ENCODE data around the gene DGKB.
"Not testable (repeated sequence)": the region's sequence is repeated elsewhere in the genome, so short reads cannot be mapped to it uniquely, and the experiment has no call there.

DGKB gene

DNA sequence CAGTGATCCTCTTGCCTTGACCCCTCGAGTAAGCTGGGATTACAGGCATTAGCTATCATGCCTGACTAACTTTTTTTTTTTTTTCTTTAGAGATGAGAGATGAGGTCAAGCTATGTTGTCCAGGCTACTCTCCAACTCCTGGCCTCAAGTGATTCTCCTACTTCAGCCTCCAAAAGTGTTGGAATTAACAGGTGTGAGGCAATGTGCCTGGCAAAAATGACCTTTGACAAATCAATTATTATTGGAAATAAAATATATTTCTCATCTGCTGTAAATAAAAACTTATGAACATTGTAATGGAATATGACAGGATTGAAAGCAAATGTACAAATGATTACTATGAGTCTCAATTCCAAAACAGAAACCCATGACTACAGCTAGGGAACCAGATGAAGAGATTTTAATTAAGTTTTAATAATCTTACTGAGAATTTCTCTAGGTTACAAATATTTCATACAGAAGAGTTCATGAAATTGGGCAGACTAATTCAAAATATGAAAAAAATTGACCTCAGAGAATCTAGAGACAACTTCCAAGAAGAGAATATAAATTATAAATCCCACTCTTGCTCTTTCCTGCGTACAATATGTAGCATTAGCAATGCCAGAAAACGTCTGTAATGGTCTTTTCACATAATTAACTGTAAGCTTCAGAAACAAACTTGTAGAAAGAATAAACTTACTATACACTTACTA lies 414.7 kb downstream of the DGKB start:
- no peak for DNase-seq (ENCODE audit: extremely low read depth in 1 of 2, low read depth in 1 of 2)

DNA sequence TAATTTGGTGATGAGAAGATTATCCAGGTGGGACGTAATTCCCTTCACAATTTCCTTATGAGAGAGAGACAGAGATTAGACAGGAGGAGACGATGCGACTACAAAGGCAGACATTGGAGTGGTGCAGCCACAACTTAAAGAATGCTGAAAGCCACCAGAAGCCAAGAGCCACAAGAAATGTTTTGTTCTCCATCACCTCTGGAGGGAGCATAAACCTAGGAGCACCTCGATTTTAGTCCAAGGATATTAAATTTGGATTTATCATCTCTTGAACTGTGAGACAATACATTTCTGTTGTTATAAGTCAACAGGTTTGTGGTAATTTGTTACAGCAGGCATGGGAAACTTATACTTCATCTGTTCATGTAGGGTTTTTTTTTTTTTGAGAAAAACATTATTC lies 418.9 kb downstream of the DGKB start:
- DNase-seq (ENCODE audit: extremely low read depth in 1 of 2, low read depth in 1 of 2) = no peak

DNA sequence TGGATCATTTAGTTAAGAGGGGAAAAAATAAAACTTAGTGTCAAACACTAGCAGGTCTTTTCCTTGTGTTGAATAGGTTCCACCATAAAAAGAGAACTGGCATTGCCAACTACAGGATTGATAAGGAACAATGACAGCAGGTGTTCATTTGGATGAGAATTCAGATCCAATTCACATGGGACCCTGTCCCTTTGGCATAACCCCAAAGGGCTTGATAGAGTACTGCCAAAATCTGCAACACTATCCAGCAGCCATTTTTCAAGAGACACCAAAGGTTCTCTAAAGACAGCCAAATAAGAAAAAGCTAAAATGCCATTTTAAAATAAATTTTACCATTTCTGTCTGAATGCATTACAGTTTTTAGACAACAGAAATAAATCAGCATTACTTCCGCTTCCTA lies 422.3 kb downstream of the DGKB start:
- DNase-seq (ENCODE audit: extremely low read depth in 1 of 2, low read depth in 1 of 2) = no peak

DNA sequence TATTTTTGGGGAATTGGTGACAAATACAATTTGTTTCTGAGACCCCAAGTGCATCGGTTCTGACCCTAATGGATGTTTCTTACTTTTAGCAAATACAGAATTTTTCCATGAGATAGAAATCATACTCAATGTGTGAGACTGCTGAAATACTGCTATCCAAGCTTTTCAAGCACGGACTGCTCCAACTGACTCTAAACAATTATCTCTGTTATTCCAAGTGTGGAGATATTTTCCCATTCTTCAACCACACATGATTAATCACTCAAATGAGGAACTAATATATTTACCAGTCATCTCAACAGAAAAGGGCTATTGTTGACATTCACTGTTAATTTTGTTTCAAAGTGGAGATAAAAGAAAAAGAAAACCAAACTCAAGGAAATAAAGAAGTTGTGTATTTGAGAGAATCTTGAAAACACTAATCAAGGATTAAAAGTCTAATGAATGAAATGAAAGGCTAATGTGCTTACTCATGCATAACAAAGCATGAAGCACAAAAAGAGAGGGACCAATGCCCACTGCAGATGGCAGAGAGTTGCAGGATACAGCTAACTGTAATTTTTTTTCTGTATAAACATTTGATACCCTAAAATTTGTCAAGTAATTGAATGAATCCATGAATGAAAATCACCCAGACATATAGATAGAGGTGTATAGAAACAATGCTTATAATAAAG lies 423.6 kb downstream of the DGKB start:
- no peak for DNase-seq (ENCODE audit: extremely low read depth in 1 of 2, low read depth in 1 of 2)

DNA sequence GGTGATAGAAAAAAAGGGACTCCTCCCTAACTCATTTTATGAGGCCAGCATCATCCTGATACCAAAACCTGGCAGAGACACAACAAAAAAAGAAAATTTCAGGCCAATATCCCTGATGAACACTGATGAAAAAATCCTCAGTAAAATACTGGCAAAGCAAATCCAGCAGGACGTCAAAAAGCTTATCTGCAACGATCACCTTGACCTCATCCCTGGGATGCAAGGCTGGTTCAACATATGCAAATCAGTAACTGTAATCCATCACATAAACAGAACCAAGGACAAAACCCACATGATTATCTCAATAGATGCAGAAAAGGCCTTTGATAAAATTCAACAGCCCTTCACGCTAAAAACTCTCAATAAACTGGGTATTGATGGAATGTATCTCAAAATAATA lies 440.8 kb downstream of the DGKB start:
- DNase-seq (ENCODE audit: extremely low read depth in 1 of 2, low read depth in 1 of 2) = not testable (repeated sequence)

DNA sequence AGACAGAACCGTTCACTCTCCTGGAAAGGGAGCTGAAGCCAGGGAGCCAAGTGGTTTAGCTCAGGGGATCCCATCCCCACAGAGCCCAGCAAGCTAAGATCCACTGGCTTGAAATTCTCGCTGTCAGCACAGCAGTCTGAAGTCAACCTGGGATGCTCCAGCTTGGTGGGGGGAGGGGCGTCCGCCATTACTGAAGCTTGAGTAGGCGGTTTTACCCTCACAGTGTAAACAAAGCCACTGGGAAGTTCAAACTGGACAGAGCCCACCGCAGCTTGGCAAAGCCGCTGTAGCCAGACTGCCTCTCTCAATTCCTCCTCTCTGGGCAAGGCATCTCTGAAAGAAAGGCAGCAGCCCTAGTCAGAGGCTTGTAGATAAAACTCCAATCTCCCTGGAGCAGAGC lies 443.7 kb downstream of the DGKB start:
- not testable (repeated sequence) for DNase-seq (ENCODE audit: extremely low read depth in 1 of 2, low read depth in 1 of 2)

DNA sequence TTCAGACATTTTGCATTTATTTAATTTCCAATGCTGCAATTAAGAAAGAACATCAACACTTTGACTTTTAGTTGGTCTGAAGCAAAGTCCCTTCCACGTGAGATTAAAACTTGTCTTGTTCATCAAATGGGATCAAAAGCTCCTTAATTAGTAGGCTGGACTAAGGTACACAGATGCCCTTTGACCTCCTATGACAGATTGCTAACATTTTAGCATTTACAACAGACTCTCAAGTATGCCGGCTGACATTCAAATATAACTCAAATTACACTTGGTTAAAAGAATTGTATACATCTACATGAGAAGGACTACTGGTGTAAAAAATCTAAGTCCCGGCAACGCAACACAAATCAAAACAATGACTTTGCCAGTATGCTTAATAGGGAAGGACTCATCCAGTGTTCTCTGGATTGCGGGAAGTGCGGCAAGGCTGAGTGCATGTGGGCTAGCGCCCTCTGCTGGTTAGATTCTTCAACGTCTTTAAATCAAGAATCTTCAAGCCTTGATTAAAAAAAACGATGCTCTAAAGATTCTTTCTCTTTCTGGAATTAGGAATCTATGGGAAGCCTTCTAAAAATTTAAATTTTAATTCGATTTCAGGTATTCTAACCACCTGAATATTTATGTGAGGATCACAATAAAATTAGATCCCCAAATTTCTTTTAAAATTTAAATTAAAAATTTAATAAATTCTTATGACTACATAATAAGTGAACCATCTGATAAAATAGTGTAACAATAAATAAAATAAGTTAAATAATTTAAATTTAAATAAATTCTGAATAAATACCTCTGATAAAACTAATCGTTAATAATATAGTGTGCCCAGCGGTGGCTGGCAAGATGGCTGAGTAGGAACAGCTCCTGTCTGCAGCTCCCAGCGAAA lies 444.7 kb downstream of the DGKB start:
- DNase-seq (ENCODE audit: extremely low read depth in 1 of 2, low read depth in 1 of 2) = peak in 1 of 2 donors; percentile 1

DNA sequence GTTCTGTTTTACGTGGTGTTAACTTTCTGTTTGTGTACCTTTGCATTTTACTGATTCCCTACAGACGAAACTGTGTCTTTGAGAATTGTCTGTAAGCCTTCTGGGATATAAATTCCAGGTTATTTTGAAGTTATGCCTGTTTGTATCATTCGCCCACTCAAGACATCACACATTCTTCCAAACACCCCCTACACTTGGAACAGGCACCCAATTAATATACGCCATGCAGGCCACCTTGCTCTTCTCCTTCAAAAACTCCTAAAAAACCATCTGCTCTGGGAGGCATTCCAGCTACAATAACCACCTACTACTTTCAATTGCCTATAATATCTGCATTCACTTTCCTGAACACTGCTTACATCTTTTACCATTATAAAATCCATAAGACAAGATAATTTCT lies 453.3 kb downstream of the DGKB start:
- DNase-seq (ENCODE audit: extremely low read depth in 1 of 2, low read depth in 1 of 2) = no peak

DNA sequence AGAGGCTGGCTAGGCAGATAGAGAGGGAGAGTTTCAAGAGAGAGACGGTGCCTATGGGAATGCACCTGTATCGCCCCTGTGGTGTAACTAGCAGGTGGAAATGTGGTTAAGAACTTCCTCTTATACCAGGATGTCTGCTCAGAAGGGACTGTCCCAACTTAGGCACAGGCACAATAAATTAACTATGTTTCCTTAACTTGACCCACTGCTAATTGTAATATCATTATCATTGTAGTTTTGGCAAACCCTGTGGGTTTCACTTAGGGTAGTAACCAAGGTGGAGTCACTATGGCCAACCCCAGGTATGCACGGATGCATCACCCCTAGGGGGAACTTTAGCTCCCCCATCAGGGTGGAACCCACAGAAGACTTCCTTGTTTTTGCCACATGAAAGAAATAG lies 455.7 kb downstream of the DGKB start:
- DNase-seq (ENCODE audit: extremely low read depth in 1 of 2, low read depth in 1 of 2) = no peak

DNA sequence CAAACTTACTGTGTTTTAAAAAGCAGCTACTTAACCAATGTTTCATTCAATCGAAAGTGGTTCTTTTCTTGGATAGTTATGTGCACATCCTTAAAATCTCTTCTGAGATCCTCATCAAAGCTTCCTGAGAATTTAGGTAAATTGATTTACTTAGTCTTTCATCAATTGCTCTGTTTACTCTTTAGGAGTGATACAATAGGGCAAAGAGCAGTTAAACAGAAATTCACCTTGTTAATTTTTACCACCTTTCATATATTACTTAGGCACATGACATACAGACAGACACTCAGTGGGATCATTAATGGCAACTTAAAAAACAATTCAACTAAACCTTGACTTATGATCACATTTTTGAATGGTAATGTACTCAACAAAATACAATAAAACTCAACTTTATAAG lies 456.3 kb downstream of the DGKB start:
- DNase-seq (ENCODE audit: extremely low read depth in 1 of 2, low read depth in 1 of 2) = no peak

DNA sequence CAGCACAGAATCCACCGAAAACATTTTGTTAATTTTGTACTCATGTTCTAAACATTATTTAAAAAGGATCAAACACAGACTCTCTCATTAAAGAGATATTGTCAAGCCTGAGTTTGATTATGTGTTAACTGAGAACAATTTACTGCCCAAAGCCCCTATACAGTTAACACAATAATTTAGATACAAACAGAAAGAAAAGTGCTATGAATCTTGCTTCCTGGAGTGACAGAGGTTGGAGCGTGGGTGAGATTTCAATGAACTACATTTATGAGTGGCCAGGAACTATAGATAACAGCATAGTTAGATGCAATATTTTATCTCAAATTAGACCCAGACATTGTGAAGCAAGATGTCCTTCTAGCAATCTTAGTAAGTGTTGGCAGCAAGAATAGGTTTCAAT lies 464.2 kb downstream of the DGKB start:
- no peak for DNase-seq (ENCODE audit: extremely low read depth in 1 of 2, low read depth in 1 of 2)

DNA sequence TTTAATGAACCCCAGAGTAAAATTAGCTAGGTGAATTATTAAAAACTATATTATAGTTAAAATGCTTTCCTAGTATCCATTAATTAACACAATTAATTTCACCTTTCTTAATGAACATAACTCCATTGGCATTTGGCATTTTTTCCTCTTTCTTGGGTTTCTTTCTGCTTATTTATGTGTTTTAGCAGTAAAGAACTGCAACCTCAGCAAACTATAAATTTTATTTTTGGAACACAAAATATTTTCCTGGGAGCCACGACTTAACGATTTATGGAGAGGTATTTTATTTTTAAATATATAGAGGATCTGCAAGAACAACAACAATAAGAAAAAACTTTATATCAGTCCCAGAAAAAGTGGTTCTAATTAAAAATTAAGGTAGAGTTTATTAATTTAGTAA lies 465.7 kb downstream of the DGKB start:
- no peak for DNase-seq (ENCODE audit: extremely low read depth in 1 of 2, low read depth in 1 of 2)

DNA sequence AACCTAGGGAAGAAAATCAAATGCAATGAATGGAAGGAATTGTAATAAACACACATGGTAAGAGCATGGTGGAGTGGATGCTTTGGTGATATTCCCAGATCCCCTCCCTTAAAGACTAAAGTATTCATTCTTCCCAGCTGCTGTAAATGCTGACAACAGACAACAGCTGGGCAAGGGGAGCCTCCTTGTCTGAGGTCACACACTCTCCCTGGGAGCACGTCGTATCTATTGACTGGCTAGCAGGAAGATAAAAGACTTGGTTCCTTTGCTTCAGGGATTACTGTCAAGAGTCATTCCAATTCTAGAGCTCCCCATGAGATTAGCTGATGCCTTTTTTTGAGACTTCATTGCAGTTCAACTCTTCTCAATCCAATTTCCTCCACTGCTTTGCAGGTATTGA lies 469.6 kb downstream of the DGKB start:
- no peak for DNase-seq (ENCODE audit: extremely low read depth in 1 of 2, low read depth in 1 of 2)

DNA sequence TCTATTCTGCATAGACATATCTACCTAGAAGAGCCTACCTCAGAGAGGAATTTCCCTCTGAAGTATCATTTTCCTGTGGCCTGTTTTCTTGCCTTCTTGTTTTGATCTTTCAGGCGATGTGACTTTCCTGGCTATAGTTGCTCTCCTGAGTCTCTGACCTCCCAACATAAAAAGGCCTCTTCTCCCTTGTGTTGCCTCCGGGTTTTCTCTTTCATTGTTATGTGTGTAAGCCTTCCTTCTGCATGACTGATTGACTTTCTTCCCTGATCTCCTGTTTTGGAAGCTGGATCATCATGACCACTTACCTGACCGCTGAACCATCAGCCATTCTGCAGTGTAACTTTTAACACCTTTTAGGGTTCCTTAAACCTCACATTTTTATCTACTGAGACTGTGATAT lies 471.6 kb downstream of the DGKB start:
- DNase-seq (ENCODE audit: extremely low read depth in 1 of 2, low read depth in 1 of 2) = no peak

DNA sequence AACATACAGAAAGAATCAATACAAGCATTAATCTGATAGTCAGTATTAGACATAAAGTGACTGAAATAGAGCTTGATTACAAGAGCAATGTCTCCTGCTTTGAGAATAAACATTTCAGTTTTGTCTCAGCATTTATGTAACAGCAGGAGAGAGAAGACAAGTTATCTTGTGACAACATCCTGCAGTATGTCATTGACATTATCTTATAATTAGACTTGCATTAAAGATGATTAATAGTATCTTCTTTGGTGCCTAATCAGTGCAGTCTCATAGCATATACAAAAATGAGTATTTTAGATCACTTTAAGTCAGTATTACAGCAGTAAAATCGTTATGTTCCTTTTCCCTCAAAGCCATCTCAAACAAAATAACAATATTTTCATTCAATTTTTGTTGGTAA lies 477.0 kb downstream of the DGKB start:
- DNase-seq (ENCODE audit: extremely low read depth in 1 of 2, low read depth in 1 of 2) = no peak

DNA sequence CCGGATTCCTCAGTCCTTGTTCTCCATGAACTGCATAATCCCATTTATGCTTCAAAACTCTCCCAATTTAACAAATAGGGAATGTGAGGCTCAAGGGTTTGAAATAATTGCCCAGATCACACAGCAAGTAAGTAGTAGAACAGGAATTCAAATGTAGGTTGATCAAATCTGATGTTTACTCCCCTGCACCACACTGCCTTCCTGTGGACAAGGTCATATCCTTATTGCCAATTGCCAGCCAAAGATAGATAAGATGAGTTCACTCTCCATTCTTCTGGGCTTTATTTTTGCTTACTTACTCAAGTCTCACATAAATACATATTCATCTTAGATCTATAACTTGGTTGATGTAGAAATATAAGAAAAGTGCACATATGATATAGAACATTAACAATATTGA lies 477.9 kb downstream of the DGKB start:
- DNase-seq (ENCODE audit: extremely low read depth in 1 of 2, low read depth in 1 of 2) = no peak

DNA sequence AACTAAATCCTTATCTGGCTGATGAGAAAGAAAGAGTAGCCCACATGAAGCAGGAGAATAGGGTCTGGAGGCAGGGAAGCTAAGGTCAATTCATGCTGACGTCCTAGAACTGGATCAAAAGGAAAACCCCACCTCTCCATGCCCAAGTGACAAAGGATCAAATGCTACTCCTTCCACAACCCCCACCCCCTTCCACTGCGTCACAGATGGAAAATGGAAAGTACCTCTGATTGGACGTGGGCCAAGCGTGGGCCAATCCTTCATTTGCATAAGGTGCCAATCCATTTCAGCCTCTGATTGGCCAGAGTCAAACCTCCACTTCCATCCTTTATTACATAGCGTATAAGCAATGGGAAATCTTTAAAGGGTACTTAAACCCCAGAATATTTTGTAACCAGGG lies 481.8 kb downstream of the DGKB start:
- no peak for DNase-seq (ENCODE audit: extremely low read depth in 1 of 2, low read depth in 1 of 2)

DNA sequence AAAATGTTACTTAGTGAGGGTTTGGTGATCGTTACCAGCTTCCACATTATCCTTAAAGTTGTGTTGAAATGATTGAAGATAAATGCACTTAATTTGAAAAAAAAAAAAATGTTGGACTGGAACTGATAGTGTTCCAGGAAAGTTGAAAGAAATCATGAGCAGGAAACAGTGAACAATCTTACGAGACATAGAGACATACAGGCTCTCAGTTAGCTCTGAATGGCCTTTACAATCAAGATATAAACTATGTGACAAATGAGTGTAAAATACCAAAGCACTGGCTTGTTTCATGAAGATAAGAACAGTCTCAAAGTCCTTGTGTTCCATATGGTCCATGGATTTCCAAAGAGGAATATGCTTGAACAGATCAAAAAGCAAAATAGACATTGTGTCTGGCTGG lies 483.0 kb downstream of the DGKB start:
- DNase-seq (ENCODE audit: extremely low read depth in 1 of 2, low read depth in 1 of 2) = no peak

DNA sequence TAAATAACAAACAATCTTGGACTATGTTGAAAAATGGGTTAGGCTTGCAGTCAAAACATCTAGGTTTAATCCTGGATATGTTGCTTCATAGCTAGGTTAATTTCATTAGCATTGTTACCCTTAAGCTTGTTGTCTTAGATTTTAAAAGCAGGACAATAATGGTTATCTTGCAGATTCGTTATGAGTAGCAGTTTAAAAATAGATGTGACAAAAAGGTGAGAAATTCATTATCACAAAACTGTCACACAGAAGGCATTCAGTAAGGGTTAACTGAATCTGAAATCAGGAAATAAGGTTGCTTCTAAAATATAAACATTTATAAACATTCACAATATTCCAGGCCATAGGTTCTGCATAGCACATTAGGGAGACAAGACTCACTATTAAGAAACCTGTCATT lies 483.9 kb downstream of the DGKB start:
- DNase-seq (ENCODE audit: extremely low read depth in 1 of 2, low read depth in 1 of 2) = no peak

DNA sequence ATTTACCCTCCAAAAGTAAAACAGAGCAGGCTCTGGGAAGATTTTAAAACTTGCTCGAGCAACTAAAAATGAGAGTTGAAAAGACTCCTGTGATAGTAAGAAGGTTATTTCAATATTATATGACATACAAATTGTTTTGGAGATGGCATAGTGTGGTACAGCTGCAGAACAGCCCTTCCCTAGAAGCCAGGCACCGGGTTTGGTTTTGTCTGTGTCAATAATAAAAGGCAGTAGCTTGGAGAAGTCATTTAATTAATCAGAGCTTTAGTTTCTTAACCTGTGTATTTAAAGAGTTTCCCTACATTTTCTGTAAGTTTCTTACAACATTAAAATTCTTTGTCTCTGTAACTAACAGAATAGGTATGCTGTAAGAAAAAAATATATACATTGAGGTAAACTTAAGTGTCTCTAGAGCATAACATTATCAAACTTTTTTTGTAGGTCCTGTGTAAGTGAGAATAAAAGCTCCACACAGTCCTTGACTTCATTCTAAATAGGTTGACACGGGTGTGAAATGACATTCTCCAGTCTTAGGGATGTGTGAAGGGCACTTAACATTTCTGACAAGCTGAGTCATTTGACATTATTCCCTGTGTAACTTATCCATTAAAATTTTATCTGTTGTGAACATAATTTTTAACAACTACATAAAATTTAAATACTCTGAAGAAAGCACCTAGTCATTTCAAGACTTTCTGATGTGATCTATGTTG lies 488.1 kb downstream of the DGKB start:
- no peak for DNase-seq (ENCODE audit: extremely low read depth in 1 of 2, low read depth in 1 of 2)
